ENCODE data around the gene PPHLN1. TPM values are rescaled to one million over a fixed set of nuclear protein-coding genes. Genes with fewer than 3 reads are reported as not detected.

PPHLN1 gene
- total RNA-seq, 2 donors from 2014 or later, result 90.9 to 91.8 TPM

DNA sequence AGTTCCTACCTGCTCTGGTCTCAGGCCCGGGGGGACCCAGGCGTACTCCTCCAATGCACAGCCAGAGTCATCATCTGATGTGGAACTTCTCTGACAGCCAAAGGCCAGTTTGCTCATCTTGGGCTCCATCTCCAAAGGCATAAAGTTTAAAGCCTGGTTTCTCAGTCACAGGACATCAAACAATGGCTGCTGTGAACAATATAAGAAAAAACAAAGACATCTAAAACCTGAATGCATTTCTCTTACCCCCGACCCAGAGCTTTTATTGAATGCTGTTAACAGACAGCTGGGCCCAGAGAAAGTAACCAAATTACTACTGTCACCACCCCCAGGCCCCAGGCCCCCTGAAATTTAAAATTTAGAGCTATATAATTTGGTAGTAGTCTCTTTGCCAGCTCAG lies 146.4 kb downstream of the PPHLN1 start:
- DNase-seq (no peak), ATAC-seq (no peak)
- no peaks in the 10 kb centered on the region for H3K9me3 ChIP-seq (ENCODE audit: control insufficient read depth, low read length, poor library complexity, severe bottlenecking)
- no peaks in the 10 kb centered on the region for H3K36me3 Mint-ChIP-seq (ENCODE audit: low read depth)
- H3K27me3 Mint-ChIP-seq, result peaks cover 67% of the 10 kb centered on the region
- H3K4me3 Mint-ChIP-seq, result no peak overlapping the region
- peaks cover 7% of the 10 kb centered on the region for H3K4me1 Mint-ChIP-seq
- H3K27ac Mint-ChIP-seq, result no peak overlapping the region

DNA sequence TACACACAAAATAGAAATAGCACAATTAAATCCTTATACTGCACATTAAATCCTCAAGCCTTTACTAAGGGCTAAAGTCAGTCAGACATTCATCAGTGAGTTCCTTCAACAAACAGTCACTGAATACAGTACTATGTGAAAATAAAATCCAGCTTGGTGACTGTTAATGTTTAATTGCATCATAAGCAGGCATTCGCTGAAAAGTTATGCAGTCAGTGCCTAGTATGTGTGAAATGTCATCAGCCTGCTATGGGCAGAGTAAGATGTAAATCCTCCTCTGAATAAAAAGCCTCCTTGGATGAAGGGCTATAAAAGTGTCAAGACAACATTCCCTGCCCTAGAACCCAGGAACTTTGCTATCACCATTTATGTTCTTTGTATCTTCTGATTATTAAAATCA lies 147.2 kb downstream of the PPHLN1 start:
- H3K9me3 ChIP-seq (ENCODE audit: control insufficient read depth, low read length, poor library complexity, severe bottlenecking), result no peaks in the 10 kb centered on the region
- ATAC-seq, result no peak
- H3K36me3 Mint-ChIP-seq (ENCODE audit: low read depth), result no peaks in the 10 kb centered on the region
- peaks cover 70% of the 10 kb centered on the region for H3K27me3 Mint-ChIP-seq
- peaks cover 7% of the 10 kb centered on the region for H3K4me1 Mint-ChIP-seq
- H3K4me3 Mint-ChIP-seq, result no peak overlapping the region
- DNase-seq, result no peak
- no peak overlapping the region for H3K27ac Mint-ChIP-seq

DNA sequence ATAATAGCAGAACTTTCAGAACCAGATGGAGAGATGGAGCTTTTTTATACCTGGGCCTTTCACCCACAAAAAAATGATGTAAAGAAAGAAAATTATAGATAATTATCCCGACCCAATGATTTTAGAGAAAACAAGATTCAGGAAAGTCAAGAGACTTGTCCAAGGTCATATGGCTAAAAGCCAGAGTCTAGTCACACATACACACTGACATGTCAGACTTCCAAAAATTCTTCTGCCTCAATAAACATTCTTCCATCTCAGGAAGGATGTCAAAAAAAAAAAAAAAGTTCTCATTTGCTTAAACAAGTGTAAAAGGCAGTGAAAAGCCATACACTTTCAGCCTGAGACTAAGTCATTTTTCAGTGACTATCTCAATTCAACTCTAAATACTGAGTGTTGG lies 147.6 kb downstream of the PPHLN1 start:
- Mint-ChIP-seq H3K36me3 (ENCODE audit: low read depth) (peaks cover 2% of the 10 kb centered on the region), H3K27me3 (peaks cover 70% of the 10 kb centered on the region), H3K4me3 (no peak overlapping the region), H3K27ac (no peak overlapping the region), H3K4me1 (peaks cover 5% of the 10 kb centered on the region)
- H3K9me3 ChIP-seq (ENCODE audit: control insufficient read depth, low read length, poor library complexity, severe bottlenecking), result no peaks in the 10 kb centered on the region
- DNase-seq (no peak), ATAC-seq (no peak)

DNA sequence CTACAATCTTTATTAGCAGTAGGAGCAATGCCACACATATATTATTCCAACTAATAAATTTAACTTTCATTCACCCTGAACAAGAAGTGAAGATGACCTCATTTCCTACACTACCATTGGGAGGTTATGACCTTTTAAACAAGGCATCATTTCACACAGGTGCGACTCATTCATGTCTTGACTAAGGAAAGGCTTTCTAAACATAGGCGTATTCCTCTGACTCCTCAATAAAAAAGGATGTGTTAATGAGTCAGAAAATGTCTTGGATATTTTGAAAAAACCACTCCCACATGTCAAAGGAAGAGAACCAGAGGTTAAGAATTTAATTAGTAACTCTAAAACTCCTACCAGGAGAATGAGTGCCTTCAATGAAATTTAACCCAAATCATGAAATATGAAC lies 148.4 kb downstream of the PPHLN1 start:
- Mint-ChIP-seq H3K27ac (no peak overlapping the region), H3K36me3 (ENCODE audit: low read depth) (peaks cover 2% of the 10 kb centered on the region), H3K27me3 (peaks cover 70% of the 10 kb centered on the region), H3K4me1 (peaks cover 1% of the 10 kb centered on the region), H3K4me3 (no peak overlapping the region)
- DNase-seq (no peak), ATAC-seq (no peak)
- H3K9me3 ChIP-seq (ENCODE audit: control insufficient read depth, low read length, poor library complexity, severe bottlenecking), result no peaks in the 10 kb centered on the region

DNA sequence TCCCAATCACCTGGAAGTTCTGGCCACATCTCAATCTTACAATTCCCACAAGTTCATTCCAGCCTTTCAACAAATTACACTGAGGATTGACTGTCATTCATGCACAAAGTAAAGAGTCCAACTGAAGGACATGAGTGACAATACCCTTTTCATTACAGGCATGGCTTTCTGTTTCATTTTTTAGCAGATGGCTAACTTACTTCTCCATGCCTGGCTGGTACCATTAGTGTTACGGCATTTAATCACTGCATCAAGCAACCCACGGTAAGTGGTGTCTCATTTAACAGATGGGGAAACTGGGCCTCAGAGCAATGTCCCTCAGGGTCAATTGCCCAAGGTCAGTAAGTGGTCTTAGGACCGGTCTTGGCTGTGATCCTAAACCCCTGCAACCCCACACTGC lies 149.1 kb downstream of the PPHLN1 start:
- DNase-seq (no peak), ATAC-seq (no peak)
- Mint-ChIP-seq H3K4me3 (no peak overlapping the region), H3K36me3 (ENCODE audit: low read depth) (peaks cover 2% of the 10 kb centered on the region), H3K27me3 (peaks cover 69% of the 10 kb centered on the region), H3K27ac (no peak overlapping the region), H3K4me1 (no peaks in the 10 kb centered on the region)
- H3K9me3 ChIP-seq (ENCODE audit: control insufficient read depth, low read length, poor library complexity, severe bottlenecking), result no peaks in the 10 kb centered on the region

DNA sequence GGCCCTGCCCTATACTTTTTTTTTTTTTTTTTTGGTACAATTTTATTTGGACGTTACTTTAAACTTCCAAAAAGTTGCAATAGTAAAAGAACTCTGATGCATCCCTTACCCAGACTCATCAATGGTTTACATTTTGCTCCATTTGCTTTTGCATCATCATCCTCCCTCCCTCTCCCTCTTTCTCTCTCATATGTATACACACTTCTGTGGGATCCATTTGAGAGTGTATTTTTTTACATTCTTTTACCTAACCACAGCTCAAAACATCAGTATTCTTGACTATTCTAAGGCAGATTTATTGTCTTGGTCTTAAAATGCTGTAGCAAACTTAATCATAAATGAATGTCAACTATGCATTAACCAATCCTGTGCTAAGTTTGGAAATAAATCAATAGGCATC lies 152.0 kb downstream of the PPHLN1 start:
- DNase-seq (no peak), ATAC-seq (no peak)
- H3K4me1 Mint-ChIP-seq, result no peaks in the 10 kb centered on the region
- H3K36me3 Mint-ChIP-seq (ENCODE audit: low read depth), result peaks cover 2% of the 10 kb centered on the region
- no peak overlapping the region for H3K4me3 Mint-ChIP-seq
- no peaks in the 10 kb centered on the region for H3K9me3 ChIP-seq (ENCODE audit: control insufficient read depth, low read length, poor library complexity, severe bottlenecking)
- H3K27ac Mint-ChIP-seq, result no peak overlapping the region
- H3K27me3 Mint-ChIP-seq, result peaks cover 65% of the 10 kb centered on the region

DNA sequence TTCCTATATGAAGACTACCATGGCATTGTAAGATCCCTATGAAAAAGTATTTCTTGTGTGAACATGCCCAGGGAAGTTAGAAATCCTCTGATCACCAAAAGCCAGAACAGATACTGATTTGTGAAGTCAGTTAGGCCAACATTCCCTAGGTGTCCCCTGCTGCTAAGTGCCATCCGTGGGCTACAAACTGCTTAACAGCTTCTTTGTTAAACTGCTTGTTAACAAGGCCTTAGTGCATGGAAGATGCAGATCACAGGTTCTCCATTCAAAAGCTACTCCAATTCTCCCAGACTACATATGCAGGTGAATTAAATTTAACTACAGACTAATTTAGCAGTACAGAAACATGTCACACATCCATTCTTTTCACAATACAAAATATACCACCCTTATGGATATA lies 155.4 kb downstream of the PPHLN1 start:
- H3K36me3 Mint-ChIP-seq (ENCODE audit: low read depth), result peaks cover 6% of the 10 kb centered on the region
- no peak for DNase-seq
- H3K4me1 Mint-ChIP-seq, result peaks cover 8% of the 10 kb centered on the region
- ATAC-seq, result no peak
- H3K4me3 Mint-ChIP-seq, result no peak overlapping the region
- H3K9me3 ChIP-seq (ENCODE audit: control insufficient read depth, low read length, poor library complexity, severe bottlenecking), result no peaks in the 10 kb centered on the region
- no peak overlapping the region for H3K27ac Mint-ChIP-seq
- peaks cover 59% of the 10 kb centered on the region for H3K27me3 Mint-ChIP-seq

DNA sequence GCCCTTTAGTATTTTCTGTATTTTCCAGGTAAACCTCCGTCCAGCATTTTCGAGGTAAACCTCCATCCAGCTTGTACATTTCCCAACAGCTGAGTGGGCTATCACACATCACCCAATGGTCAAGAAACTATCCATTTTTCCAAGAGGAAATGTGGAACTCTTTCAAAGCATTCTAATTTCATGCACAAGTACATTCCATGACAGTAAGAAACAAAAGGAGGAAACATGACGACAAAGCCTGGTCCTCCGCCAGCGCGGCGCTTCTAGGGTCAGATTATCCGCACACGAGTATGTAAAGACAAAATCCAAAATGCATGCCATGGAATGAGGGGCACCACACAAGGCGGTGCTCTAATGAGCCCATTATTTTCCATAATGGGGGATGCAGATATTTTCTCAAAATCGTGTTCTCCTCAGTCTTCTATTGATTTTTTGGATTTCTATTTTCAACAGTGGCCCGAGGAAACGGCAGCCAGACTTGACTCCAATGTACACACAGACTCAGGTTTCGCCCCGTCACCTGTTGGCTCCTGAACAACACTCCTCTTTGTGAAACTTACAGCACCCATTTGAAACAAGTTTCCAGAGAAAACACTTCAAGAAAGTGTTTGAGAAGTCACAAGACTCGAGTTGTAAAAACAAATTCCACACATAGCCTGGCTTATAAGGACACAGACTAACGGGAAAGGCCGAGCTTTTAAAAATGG lies 156.2 kb downstream of the PPHLN1 start:
- Mint-ChIP-seq H3K27me3 (peaks cover 67% of the 10 kb centered on the region), H3K36me3 (ENCODE audit: low read depth) (peaks cover 6% of the 10 kb centered on the region), H3K4me1 (peaks cover 8% of the 10 kb centered on the region), H3K4me3 (peak overlapping the region; percentile 97), H3K27ac (no peak overlapping the region)
- ATAC-seq (no peak), DNase-seq (no peak)
- no peaks in the 10 kb centered on the region for H3K9me3 ChIP-seq (ENCODE audit: control insufficient read depth, low read length, poor library complexity, severe bottlenecking)

DNA sequence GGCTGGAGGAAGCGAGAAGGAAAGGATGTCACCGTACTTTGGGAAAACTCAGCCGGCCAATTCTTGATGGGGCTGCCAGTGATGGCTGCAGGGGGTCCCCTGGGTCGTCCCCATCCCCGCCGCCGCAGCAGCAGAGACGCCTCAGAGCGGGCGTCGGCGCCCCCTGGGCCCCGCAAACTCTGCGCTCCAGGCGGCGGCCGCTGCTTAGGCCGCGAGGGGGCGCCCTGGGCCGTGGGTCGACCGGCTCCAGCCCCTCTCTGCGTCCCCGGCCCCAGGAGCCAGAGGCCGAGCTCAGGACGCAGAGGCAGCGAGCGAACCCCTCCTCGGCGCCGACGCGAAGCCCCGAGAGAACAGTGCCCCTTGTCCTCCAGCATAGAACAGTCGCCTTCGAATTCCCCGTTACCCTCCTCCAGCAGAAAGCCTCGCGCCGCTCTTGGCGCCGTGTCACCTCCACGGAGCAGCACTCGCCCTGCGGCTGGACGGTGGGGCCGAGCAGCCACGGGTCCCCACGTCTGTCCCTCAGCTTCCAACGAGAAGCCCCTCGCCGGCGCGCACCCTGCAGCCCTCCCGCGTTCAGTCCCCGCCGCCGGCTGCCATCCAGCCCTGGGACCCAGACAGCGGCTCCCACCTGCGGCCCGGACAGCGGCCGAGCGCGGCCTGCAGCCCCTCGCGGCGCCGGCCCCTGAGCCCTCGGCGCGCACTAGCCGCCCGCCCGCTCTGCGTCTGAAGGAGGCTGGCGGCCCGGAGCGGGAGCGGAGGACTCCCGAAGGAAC lies 157.0 kb downstream of the PPHLN1 start:
- Mint-ChIP-seq H3K36me3 (ENCODE audit: low read depth) (peaks cover 6% of the 10 kb centered on the region), H3K27ac (no peak overlapping the region), H3K4me3 (peak overlapping the region; percentile 97), H3K4me1 (peaks cover 8% of the 10 kb centered on the region), H3K27me3 (peaks cover 74% of the 10 kb centered on the region)
- ATAC-seq (peak; percentile 79), DNase-seq (peak; percentile 14 to 32 (median 26))
- no peaks in the 10 kb centered on the region for H3K9me3 ChIP-seq (ENCODE audit: control insufficient read depth, low read length, poor library complexity, severe bottlenecking)

DNA sequence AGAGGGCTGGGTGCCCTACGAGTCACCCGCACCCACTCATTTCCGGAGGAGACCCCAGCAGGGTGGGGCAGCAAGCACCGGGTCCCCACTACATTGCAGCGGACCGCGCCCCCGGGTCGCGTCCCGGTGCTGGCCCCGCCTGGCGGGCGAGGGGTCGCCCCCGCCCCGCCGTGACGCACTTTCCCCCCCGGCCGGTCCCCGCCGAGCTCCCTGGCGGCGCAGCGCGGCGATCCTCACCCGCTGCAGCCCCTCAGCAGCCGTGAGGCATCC lies 157.5 kb downstream of the PPHLN1 start:
- H3K27ac Mint-ChIP-seq, result no peak overlapping the region
- H3K36me3 Mint-ChIP-seq (ENCODE audit: low read depth), result peaks cover 5% of the 10 kb centered on the region
- ATAC-seq (peak; percentile 37), DNase-seq (peak in 2 of 3 donors; percentile 7 to 11)
- H3K27me3 Mint-ChIP-seq, result peaks cover 74% of the 10 kb centered on the region
- H3K4me1 Mint-ChIP-seq, result peaks cover 8% of the 10 kb centered on the region
- H3K9me3 ChIP-seq (ENCODE audit: control insufficient read depth, low read length, poor library complexity, severe bottlenecking), result no peaks in the 10 kb centered on the region
- H3K4me3 Mint-ChIP-seq, result peak overlapping the region; percentile 97

DNA sequence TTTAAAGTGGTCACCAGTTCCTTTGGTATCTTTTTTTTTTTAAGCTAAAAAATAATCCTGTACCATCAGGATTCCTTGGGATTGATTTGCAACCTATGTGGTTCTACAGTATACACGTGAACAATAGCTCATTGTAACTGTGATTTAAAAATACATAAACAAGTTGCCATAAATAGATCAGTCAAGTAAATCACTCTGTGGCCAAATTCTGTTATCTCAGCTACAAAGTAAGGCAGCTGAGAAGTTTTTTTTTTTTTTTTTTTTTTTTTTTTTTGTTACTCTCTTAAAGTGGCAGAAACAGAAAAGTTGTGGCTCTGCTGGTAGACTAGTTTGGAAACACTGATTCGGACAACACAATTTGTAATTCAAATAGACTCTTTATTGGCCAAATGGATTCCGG lies 159.0 kb downstream of the PPHLN1 start:
- H3K4me3 Mint-ChIP-seq, result no peak overlapping the region
- H3K27ac Mint-ChIP-seq, result no peak overlapping the region
- peaks cover 8% of the 10 kb centered on the region for H3K4me1 Mint-ChIP-seq
- ATAC-seq, result no peak
- peaks cover 4% of the 10 kb centered on the region for H3K36me3 Mint-ChIP-seq (ENCODE audit: low read depth)
- peaks cover 65% of the 10 kb centered on the region for H3K27me3 Mint-ChIP-seq
- no peak for DNase-seq
- no peaks in the 10 kb centered on the region for H3K9me3 ChIP-seq (ENCODE audit: control insufficient read depth, low read length, poor library complexity, severe bottlenecking)

DNA sequence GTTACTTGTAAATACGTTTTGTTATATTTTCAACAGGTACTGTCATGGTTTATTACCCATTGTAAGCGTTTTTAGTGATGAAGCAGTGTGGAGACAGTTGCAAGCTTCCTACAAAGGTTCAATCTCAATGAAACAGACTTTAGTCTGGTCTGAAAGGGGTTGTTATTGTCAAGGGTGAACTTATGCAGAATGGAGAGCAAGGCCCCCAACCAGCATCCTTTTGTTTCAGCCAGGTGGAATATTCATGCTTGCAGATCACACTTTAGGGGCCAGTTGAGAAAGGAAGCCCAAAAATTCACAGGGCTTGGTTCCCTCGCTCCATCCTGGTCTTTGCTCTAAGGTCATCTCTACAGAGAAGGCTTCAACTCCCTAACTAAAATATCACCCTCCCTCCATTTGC lies 159.9 kb downstream of the PPHLN1 start:
- ATAC-seq (no peak), DNase-seq (no peak)
- H3K27me3 Mint-ChIP-seq, result peaks cover 61% of the 10 kb centered on the region
- peaks cover 8% of the 10 kb centered on the region for H3K4me1 Mint-ChIP-seq
- peaks cover 4% of the 10 kb centered on the region for H3K36me3 Mint-ChIP-seq (ENCODE audit: low read depth)
- H3K27ac Mint-ChIP-seq, result no peak overlapping the region
- H3K4me3 Mint-ChIP-seq, result no peak overlapping the region
- H3K9me3 ChIP-seq (ENCODE audit: control insufficient read depth, low read length, poor library complexity, severe bottlenecking), result no peaks in the 10 kb centered on the region

DNA sequence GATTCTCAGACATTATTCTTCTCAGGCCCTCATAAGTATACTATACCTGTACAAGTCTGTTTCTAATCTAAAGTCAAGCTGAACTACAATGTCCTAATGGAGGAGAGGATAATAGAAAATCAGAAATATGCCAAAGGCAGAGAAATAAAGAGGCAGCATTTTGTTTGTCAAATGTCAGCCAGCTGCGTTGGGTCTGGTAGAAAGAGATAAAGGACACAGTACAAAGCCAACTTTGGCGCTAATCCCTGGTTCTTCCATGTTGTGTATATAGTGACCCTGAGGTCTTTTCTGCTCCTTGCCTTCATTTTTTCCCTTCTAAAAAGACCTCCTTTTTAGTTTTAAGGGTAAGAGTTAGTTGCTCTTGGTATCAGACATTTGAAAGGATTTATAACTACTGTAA lies 160.4 kb downstream of the PPHLN1 start:
- H3K4me1 Mint-ChIP-seq, result peaks cover 8% of the 10 kb centered on the region
- H3K27me3 Mint-ChIP-seq, result peaks cover 55% of the 10 kb centered on the region
- H3K36me3 Mint-ChIP-seq (ENCODE audit: low read depth), result peaks cover 4% of the 10 kb centered on the region
- H3K27ac Mint-ChIP-seq, result no peak overlapping the region
- H3K9me3 ChIP-seq (ENCODE audit: control insufficient read depth, low read length, poor library complexity, severe bottlenecking), result no peaks in the 10 kb centered on the region
- H3K4me3 Mint-ChIP-seq, result no peak overlapping the region
- ATAC-seq (no peak), DNase-seq (no peak)

DNA sequence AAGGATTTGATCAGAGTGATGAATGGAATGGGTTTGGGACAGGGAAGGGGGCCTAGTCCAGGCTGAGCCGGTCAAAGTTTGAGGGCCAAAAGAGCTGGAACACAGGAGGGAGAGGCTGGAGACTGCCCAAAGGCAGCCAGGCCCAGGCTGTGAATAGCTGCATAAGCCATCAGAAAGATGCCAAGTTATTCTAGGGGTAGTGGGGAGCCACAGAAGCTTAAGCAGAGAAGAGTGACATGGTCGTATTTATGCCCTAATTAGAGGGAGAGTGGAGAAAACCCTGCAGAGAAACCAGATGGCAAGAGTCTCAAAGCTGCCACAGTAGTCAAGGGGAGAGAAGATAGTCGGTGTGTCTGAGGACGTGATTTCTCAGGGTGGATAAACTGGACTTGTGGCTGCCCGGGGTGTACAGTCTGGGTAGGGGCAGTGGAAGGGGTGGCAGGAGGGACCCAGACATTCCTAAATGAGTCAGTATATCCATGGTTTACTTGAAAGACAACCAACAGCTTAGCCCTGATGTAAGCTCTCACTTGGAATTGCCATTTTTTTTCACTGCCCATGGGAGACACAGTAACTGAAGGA lies 164.4 kb downstream of the PPHLN1 start:
- Mint-ChIP-seq H3K27ac (no peak overlapping the region), H3K36me3 (ENCODE audit: low read depth) (peaks cover 2% of the 10 kb centered on the region), H3K27me3 (peaks cover 45% of the 10 kb centered on the region), H3K4me3 (no peak overlapping the region), H3K4me1 (peaks cover 2% of the 10 kb centered on the region)
- DNase-seq (no peak), ATAC-seq (no peak)
- H3K9me3 ChIP-seq (ENCODE audit: control insufficient read depth, low read length, poor library complexity, severe bottlenecking), result no peaks in the 10 kb centered on the region

Data from T-helper 17 cell (primary cell).